Measurements from ENCODE around the gene STPG1. TPM values are rescaled to one million over a fixed set of nuclear protein-coding genes. Genes with fewer than 3 reads are reported as not detected.

Gene STPG1
- total and polyA plus RNA-seq, 9 of the 15 experiments (the other 6 are each of a cell fraction or from before 2014, with no cell fraction given): 5.0 to 11.9 (median 8.3) TPM

GRCh38 chr1:24345334-24345733 lies 68.2 kb downstream of the STPG1 start:
- Histone ChIP-seq H3K27me3 (ENCODE audit: control insufficient read depth in 2 of 2, insufficient read depth in 2 of 2, low read length in 2 of 2) (peaks cover 34 to 86% of the 10 kb centered on the region in 2 experiments), H3K79me2 (ENCODE audit: control insufficient read depth, insufficient read depth, low read length) (no peaks in the 10 kb centered on the region), H3K4me2 (ENCODE audit: insufficient read depth, low read length) (no peak overlapping the region), H4K20me1 (replicated peaks; ENCODE audit: control insufficient read depth, insufficient read depth, low read length) (peaks cover 15% of the 10 kb centered on the region), H3K4me1 (replicated peaks in 1 of 2; ENCODE audit: control insufficient read depth in 2 of 2, insufficient read depth in 2 of 2, low read length in 2 of 2) (peaks cover 0 to 13% of the 10 kb centered on the region in 2 experiments; a peak in 2 of 5 replicates), H3K9me3 (replicated peaks; ENCODE audit: control insufficient read depth, insufficient read depth, low read depth, low read length) (no peaks in the 10 kb centered on the region), H3K4me3 (no peak overlapping the region), H2AFZ (ENCODE audit: low read depth, low read length) (no peak overlapping the region), H3K27ac (ENCODE audit: extremely low read depth, low read depth, low read length) (no peak overlapping the region), H3K9me1 (ENCODE audit: control insufficient read depth, insufficient read depth, low read length) (no peaks in the 10 kb centered on the region), H3K36me3 (ENCODE audit: control insufficient read depth, insufficient read depth, low read length) (no peaks in the 10 kb centered on the region), H3K9ac (ENCODE audit: insufficient read depth in 1 of 2, low read depth in 2 of 2, low read length in 2 of 2) (no peak overlapping the region)
- ChIA-PET CTCF (ENCODE audit: low intra/inter-chr PET ratio) (no interaction called here), POLR2A (no interaction called here)
- in situ Hi-C loops (cut with MboI) (no loop called here), intact Hi-C loops (cut with micrococcal nuclease) (no loop called here)
- WGBS (ENCODE audit: insufficient coverage, low coverage, missing lambda C conversion rate): 0% methylated on average over 5 of the region's 5 CpGs
- no peak for FAIRE-seq
- BruUV-seq (replicated peaks): no TSS peak
- ATAC-seq: no peak
- no peak for DNase-seq (ENCODE audit: extremely low read depth in 1 of 4, low spot score in 3 of 4)
- TF ChIP-seq GMEB1 (CRISPR knock-in tag; IDR thresholded peaks at IDR 0.05) (no peak), MYBL2 (IDR thresholded peaks at IDR 0.05; ENCODE audit: low read depth) (no peak), MYBL2 (CRISPR knock-in tag; IDR thresholded peaks at IDR 0.05; ENCODE audit: borderline replicate concordance) (no peak), DDX20 (tag; IDR thresholded peaks at IDR 0.05; ENCODE audit: low read depth) (no peak), RB1 (IDR thresholded peaks at IDR 0.05; ENCODE audit: low read depth) (no peak), ZNF830 (CRISPR knock-in tag; IDR thresholded peaks at IDR 0.05) (no peak), CSDE1 (IDR thresholded peaks at IDR 0.05) (no peak), RBFOX2 (IDR thresholded peaks at IDR 0.05; ENCODE audit: low read depth, low read length) (no peak), PBX2 (CRISPR knock-in tag; IDR thresholded peaks at IDR 0.05; ENCODE audit: low read depth) (no peak), PBX2 (tag; conservative IDR thresholded peaks at IDR 0.05; ENCODE audit: low read depth) (no peak), BHLHE40 (IDR thresholded peaks at IDR 0.05; ENCODE audit: low read length) (no peak), NR0B1 (IDR thresholded peaks at IDR 0.05; ENCODE audit: partially characterized antibody) (no peak), ZNF561 (CRISPR knock-in tag; conservative IDR thresholded peaks at IDR 0.05) (no peak), CAMTA2 (CRISPR knock-in tag; conservative IDR thresholded peaks at IDR 0.05) (no peak), ZFP1 (CRISPR knock-in tag; IDR thresholded peaks at IDR 0.05) (no peak), HNRNPL (IDR thresholded peaks at IDR 0.05; ENCODE audit: low read depth, low read length) (no peak), CEBPB (tag; IDR thresholded peaks at IDR 0.05) (no peak), SIN3A (IDR thresholded peaks at IDR 0.05; ENCODE audit: borderline replicate concordance in 2 of 2, control insufficient read depth in 1 of 2, low read depth in 2 of 2, low read length in 2 of 2) (no peak)
